Measurements from ENCODE around the gene C13orf46. TPM values are rescaled to one million over a fixed set of nuclear protein-coding genes. Genes with fewer than 3 reads are reported as not detected.

C13orf46 gene
- polyA plus RNA-seq, 2 of the 4 experiments (the other 2 are of a cell fraction) = 0.05 to 0.13 TPM

DNA sequence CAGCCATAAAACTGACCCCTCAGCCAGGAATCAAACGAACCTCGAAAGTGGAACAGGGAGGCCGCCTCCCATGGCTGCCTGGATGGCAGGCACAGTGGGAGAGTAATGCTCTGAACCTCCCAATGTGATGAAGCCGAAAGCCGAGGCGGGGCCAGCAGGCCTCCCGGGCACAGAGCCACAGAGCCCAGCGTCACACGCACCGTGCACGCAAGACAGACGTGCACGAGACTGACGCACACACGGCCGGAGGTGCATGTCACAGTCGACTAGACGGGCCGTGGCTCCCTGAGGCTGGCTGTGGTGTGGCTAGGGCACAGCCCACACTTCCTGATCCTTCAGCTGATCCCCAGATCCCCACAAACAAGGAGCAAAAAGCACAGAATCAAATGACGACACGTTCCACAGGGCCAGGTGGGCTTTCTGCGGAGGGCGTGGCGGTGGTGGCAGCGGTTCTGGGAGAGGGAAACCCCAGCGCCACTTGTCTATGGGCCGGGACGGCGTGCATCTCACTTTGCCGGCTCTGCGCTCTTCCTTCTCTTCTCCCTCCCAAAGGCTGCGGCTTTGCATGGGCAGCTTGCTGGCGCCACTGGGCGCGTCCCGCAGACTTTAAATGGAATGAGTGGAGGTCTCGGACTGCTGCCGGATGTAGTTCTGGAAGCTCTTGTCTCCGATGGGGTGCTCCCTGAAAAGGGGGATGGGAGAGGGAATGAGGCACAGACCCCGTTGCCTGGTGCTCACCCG is 5.0 kb upstream of the C13orf46 start (continued):
- TF ChIP-seq, protein P1, sequence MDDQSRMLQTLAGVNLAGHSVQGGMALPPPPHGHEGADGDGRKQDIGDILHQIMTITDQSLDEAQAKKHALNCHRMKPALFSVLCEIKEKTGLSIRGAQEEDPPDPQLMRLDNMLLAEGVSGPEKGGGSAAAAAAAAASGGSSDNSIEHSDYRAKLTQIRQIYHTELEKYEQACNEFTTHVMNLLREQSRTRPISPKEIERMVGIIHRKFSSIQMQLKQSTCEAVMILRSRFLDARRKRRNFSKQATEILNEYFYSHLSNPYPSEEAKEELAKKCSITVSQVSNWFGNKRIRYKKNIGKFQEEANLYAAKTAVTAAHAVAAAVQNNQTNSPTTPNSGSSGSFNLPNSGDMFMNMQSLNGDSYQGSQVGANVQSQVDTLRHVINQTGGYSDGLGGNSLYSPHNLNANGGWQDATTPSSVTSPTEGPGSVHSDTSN (IDR thresholded peaks at IDR 0.05) = no peak
- TF ChIP-seq FOSL2 (IDR thresholded peaks at IDR 0.05) (no peak), FOSL2 (CRISPR knock-in tag; IDR thresholded peaks at IDR 0.05) (no peak), POLR2A (IDR thresholded peaks at IDR 0.05; ENCODE audit: low read length) (no peak)
- TF ChIP-seq, protein P2, sequence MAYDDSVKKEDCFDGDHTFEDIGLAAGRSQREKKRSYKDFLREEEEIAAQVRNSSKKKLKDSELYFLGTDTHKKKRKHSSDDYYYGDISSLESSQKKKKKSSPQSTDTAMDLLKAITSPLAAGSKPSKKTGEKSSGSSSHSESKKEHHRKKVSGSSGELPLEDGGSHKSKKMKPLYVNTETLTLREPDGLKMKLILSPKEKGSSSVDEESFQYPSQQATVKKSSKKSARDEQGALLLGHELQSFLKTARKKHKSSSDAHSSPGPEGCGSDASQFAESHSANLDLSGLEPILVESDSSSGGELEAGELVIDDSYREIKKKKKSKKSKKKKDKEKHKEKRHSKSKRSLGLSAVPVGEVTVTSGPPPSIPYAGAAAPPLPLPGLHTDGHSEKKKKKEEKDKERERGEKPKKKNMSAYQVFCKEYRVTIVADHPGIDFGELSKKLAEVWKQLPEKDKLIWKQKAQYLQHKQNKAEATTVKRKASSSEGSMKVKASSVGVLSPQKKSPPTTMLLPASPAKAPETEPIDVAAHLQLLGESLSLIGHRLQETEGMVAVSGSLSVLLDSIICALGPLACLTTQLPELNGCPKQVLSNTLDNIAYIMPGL (CRISPR knock-in tag; IDR thresholded peaks at IDR 0.05; ENCODE audit: borderline replicate concordance) = no peak

DNA sequence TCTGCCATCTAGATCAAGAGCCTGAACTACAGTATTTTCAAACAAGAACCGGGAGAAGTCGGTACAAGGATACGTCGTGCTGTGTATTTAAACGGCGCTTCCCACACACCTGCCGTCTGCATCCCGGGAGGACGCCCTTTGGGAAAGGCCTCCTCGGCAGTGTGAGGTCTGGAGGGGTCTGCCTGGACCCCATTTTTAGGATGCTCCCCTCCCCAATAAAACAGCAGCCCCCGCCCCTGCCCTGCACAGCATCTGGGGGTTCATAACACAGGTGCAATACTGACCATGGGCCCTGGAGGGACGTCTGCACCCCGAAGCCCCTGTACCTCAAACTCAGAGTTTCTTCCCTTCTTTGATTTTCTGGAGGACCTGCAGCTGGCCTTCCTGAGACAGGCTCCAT is 4.1 kb upstream of the C13orf46 start:
- Histone ChIP-seq H3K4me1 (peaks cover 24% of the 10 kb centered on the region), H3K4me2 (no peak overlapping the region), H3K27ac (no peak overlapping the region), H3K9me3 (no peaks in the 10 kb centered on the region), H3K4me3 (no peak overlapping the region)
- ChIA-PET CTCF (interaction anchor here (0.7 kb wide), 1 partner anchor 43 kb away, joined by 3 read pairs; no protein-coding TSS in a partner anchor), POLR2A (no interaction called here)
- FAIRE-seq = no peak
- 87% methylated on average over 12 of the region's 13 CpGs for WGBS (ENCODE audit: missing lambda C conversion rate)
- TF ChIP-seq FOSB (CRISPR knock-in tag; IDR thresholded peaks at IDR 0.05) (no peak), RARB (CRISPR knock-in tag; IDR thresholded peaks at IDR 0.05) (no peak), MAZ (IDR thresholded peaks at IDR 0.05; ENCODE audit: borderline replicate concordance, low read depth, low read length) (no peak), RFX5 (IDR thresholded peaks at IDR 0.05) (no peak), ZNF302 (CRISPR knock-in tag; IDR thresholded peaks at IDR 0.05) (no peak), POLR2AphosphoS2 (conservative IDR thresholded peaks at IDR 0.05; ENCODE audit: low read length) (no peak), RCOR1 (IDR thresholded peaks at IDR 0.05; ENCODE audit: low read depth, low read length) (no peak), ZC3H11A (IDR thresholded peaks at IDR 0.05) (no peak)
- TF ChIP-seq, protein P2 (CRISPR knock-in tag; IDR thresholded peaks at IDR 0.05; ENCODE audit: borderline replicate concordance) = no peak
- TF ChIP-seq, protein P3, sequence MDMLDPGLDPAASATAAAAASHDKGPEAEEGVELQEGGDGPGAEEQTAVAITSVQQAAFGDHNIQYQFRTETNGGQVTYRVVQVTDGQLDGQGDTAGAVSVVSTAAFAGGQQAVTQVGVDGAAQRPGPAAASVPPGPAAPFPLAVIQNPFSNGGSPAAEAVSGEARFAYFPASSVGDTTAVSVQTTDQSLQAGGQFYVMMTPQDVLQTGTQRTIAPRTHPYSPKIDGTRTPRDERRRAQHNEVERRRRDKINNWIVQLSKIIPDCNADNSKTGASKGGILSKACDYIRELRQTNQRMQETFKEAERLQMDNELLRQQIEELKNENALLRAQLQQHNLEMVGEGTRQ (IDR thresholded peaks at IDR 0.05) = no peak
- DNase-seq (ENCODE audit: low read depth in 1 of 2, low spot score in 1 of 2) = no peak
- ATAC-seq = no peak

DNA sequence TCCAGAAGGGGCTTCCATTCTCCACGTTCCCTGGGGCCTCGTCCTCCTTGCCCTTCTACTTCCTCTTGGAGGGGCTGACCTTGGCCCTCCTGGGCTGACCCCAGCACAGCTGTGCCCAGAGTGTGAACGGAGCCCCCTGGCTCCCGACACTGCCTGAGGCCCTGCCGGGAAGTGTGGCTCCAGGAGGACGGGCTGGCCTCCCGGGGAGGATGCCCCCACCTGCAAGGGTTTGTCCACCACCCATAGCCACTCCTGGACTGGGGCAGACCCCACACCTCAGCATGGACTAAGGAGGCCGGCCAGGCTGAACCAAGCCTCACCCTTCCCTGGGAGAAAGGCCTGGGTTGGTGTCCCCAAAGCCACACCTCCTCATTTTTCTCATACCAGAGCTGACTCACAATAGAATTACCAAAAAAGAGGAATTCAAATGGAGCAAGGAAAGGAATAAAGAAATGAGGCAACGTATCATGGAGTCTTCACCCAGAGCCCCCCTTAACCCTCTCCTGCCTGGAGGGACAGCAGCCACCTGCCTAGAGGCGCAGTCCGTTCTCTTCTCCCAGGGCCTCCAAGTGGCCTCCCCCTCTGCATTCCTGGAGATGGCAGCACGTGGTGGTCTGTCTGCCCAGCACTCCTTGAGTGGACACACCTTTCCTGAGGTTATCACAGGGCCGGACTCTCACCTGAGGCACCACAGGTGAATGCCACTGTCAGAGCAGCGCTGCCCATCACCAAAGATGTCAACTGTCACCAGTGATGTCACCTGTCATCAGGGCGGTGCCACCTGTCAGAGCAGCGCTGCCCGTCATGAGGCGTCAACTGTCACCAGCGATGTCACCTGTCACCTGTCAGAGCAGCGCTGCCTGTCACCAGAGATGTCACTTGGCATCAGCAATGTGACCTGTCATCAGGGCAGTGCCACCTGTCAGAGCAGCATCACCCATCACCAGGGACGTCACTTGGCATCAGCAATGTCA is 3.1 kb upstream of the C13orf46 start:
- WGBS (ENCODE audit: missing lambda C conversion rate) = 74% methylated on average over 7 of the region's 21 CpGs
- no peak for TF ChIP-seq HDAC2 (IDR thresholded peaks at IDR 0.05)
- TF ChIP-seq PHF8 (IDR thresholded peaks at IDR 0.05; ENCODE audit: borderline replicate concordance, low read depth) = no peak
- no peak for TF ChIP-seq FOSL2 (IDR thresholded peaks at IDR 0.05)
- no peak for TF ChIP-seq FOSL2 (CRISPR knock-in tag; IDR thresholded peaks at IDR 0.05)
- no peak for TF ChIP-seq ESRRA (IDR thresholded peaks at IDR 0.05; ENCODE audit: borderline replicate concordance, low read length)
- TF ChIP-seq CEBPB (IDR thresholded peaks at IDR 0.05) = no peak
- TF ChIP-seq, protein P4, sequence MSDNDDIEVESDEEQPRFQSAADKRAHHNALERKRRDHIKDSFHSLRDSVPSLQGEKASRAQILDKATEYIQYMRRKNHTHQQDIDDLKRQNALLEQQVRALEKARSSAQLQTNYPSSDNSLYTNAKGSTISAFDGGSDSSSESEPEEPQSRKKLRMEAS (IDR thresholded peaks at IDR 0.05) = no peak
- TF ChIP-seq, protein P3 (IDR thresholded peaks at IDR 0.05) = no peak
- TF ChIP-seq, protein P5, sequence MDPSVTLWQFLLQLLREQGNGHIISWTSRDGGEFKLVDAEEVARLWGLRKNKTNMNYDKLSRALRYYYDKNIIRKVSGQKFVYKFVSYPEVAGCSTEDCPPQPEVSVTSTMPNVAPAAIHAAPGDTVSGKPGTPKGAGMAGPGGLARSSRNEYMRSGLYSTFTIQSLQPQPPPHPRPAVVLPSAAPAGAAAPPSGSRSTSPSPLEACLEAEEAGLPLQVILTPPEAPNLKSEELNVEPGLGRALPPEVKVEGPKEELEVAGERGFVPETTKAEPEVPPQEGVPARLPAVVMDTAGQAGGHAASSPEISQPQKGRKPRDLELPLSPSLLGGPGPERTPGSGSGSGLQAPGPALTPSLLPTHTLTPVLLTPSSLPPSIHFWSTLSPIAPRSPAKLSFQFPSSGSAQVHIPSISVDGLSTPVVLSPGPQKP (IDR thresholded peaks at IDR 0.05; ENCODE audit: low read depth, low read length) = no peak
- no peak for TF ChIP-seq CHD2 (IDR thresholded peaks at IDR 0.05; ENCODE audit: low read length, partially characterized antibody)
- no peak for TF ChIP-seq NR3C1 (IDR thresholded peaks at IDR 0.05)
- no peak for TF ChIP-seq HEYL (CRISPR knock-in tag; IDR thresholded peaks at IDR 0.05)
- POLR2A ChIA-PET = no interaction called here
- no peak overlapping the region for H3K4me3 ChIP-seq
- H3K9me3 ChIP-seq = no peaks in the 10 kb centered on the region
- peak overlapping the region; percentile 52 to 78; a peak in 4 of 6 replicates for H3K27ac ChIP-seq
- H3K4me1 ChIP-seq = peaks cover 24% of the 10 kb centered on the region
- ATAC-seq (peak; percentile 31 to 79; a peak in 3 of 6 replicates), FAIRE-seq (no peak), DNase-seq (ENCODE audit: low read depth in 1 of 2, low spot score in 1 of 2) (peak; percentile 11 to 29)
- H3K4me2 ChIP-seq = peak overlapping the region; percentile 18; the same call in 1 of the 3 replicates
- CTCF ChIA-PET = no interaction called here
